HG03064 (cell line): Measurements from ENCODE around the gene GRM5.
"Not testable (repeated sequence)": the region's sequence is repeated elsewhere in the genome, so short reads cannot be mapped to it uniquely, and the experiment has no call there.

Experiments used
- ATAC-seq: cut with Tn5 transposase; IDR thresholded peaks from one replicate; pipeline ENCODE4 v1.9.1; 2021; ENCODE audit warnings: low read depth; ENCODE audit not compliant: unreplicated experiment

Gene GRM5

GRCh38 chr11:88552379-88553062, 513.3 kb downstream of the GRM5 start:
- ATAC-seq, result peak; percentile 81

DNA sequence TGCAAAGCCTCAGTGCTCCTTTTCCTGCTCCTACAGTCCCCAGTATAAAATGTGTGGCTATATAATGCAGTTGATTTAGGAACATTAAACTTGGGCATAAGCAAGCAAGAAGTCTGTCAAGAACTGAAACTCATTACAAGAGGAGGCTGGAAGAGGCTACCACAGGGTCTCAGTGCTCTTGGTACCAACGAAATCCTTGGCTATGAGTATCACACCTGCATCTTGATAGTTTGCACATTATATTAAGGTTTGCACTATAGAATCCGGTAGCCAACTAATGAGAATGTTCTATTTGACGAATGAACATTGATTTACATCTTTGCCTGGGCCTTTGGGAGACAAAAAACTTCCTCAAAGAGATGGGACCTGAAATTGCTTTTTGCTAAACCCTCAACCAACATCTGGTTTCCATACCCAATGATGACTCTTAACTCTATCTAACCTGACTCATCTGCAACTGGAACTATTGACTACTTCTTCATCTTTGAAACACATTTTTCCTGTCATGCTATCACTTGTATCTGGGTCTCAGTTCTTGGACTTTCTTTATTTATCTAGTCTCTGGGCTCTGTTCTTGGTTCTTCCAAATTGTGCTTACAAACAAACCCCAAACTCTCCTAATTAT, 521.0 kb downstream of the GRM5 start:
- ATAC-seq, result peak; percentile 18

DNA sequence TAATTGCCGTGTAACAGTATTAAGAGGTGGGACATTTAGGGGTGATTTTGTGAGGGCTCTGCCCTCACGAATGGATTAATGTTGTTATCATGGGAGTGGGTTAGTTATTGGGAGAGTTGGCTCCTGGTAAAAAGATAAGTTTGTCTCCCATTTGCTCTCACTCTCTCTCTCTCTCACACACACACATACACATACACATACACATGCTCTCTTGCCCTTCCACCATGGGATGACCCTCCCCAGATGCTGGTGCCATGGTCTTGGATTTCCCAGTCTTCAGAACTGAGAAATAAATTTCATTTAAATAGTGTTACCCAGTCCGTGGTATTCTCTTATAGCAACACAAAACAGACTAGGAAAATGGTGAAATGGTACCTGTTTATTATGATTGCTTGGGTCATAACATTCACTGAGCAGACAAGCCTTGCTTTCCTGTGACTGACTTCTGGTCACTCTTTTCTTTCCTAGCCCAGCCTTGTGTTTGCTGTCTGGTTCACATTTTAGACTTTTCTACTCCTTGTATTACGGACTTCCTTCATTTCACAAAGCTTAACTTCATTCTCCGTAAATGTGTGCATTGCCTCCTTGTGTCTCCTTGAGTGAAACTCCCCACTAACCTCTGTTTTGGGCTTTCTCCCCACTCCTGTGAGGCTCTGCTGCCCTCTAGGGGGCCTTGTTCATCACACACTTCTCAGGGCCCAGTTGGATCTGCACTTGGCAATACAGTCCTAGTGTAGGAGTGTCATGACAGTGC, 521.7 kb downstream of the GRM5 start:
- ATAC-seq, result peak; percentile 99

DNA sequence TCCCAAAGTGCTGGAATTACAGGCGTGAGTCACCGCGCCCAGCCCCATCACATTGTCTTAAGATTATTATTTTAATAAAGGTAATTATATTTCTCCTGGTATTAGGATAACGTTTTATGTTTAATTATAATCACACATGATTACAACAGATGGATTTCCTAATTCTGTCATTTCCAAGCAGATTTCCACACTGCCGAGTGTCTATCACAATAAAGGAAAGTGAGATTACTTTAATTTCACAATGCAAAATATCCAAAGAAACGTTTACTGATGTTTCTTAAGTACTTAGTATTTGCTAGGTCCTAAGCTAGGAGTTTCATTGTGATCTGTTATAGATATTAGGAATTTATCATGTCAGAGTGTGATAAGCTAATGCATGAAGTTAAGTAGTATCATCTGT, 524.8 kb downstream of the GRM5 start:
- ATAC-seq, result no peak

DNA sequence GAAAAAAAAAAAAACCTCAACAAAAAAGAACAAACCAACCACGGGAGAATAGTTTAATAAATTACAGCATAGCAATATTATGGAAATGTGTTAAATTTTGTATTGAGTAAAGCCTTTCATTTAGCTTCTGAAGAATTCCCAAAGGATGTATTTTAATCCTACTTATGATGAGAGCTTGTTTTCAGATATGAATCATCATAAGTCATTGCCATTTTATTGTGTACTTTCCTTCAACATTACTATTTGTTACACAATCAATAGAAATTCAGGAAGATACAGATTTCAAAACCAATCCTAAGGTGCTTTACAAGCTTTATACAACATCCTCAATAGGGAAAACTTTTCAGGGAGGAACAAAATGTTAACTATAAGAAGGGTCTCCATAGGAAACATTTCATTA, 527.7 kb downstream of the GRM5 start:
- ATAC-seq, result no peak

- no peak for ATAC-seq
These were observed 528.2 kb downstream of the GRM5 start for GRCh38 chr11:88537613-88538012.

DNA sequence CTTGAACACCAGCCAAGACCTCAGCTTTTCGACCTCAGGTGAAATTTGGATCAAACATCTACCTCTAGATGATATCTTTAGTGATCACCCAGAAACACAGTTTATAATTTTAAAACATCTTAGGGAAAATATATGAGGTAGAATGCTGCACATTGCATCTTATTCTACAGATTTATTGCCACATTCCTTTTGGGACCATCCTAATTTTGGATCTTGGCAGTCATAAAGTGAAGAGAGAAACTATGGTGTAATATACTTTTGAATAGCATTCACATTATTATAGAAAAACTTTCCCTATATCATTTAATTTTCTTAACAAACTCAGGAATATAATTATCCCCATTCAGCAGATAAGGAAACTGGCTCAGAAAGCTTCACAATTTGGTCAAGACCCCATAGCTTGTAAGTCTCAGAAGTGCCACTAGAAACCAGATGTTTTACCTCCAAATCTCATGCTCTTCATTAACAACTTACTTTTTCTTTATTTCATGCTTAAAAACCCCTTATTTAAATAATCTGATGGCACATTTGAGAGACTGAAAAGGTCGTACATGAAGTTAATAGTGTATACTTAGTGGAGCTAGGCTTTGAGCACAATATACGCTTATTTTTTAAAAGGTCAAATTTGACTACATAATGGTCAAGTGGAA, 529.0 kb downstream of the GRM5 start:
- ATAC-seq, result no peak

DNA sequence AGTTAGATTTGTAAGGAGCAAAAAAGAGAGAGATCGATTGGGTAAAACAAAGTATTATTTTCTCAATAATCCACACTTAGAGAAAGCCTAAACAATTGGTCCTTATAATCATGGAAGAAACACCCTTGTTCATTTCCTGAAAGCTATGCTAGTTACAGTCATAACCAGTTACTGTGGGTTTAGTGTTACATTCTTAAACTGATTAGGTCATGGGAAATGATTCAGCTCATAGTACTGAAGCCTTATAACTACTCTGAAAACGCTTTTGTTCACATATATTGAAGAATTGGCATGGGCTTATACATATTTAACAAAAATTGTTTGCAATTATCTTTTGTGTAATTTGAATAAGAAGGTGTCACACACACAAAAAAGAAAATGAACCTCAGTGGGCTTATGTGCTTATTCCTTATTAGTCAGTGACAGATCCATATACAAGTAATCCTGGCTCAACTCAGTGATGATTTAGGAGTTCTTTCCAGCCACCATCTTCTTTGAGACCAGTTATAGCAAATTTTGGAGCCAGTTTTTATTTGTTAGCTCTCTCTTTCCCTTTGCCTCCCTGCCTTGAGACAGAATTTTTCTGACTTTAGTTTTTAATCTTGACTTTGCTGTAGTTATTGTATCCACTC, 529.8 kb downstream of the GRM5 start:
- no peak for ATAC-seq

GRCh38 chr11:88535266-88535665, 530.5 kb downstream of the GRM5 start:
- no peak for ATAC-seq

DNA sequence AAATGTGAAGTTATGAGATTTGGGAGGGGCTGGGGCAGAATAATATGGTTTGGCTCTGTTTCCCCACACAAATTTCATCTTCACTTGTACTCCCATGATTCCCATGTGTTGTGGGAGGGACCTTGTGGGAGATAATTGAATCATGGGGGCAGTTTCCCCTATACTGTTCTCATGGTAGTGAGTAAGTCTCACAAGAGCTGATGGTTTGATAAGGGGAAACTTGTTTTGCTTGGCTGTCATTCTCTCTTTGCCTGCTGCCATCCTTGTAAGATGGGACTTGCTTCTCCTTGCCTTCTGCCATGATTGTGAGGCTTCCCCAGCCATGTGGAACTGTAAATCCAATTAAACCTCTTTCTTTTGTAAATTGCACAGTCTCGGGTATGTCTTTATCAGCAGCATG, 531.1 kb downstream of the GRM5 start:
- not testable (repeated sequence) for ATAC-seq

DNA sequence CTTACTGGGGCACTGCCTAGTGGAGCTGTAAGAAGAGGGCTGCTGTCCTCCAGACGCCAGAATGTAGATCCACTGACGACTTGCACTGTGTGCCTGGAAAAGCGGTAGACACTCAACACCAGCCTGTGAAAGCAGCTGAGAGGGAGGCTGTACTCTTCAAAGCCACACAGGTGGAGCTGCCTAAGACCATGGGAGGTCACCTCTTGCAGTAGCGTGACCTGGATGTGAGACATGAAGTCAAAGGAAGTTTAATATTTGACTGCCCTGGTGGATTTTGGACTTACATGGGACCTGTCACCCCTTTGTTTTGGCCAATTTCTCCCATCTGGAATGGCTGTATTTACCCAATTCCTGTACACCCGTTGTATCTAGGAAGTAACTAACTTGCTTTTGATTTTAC, 531.6 kb downstream of the GRM5 start:
- ATAC-seq, result no peak

DNA sequence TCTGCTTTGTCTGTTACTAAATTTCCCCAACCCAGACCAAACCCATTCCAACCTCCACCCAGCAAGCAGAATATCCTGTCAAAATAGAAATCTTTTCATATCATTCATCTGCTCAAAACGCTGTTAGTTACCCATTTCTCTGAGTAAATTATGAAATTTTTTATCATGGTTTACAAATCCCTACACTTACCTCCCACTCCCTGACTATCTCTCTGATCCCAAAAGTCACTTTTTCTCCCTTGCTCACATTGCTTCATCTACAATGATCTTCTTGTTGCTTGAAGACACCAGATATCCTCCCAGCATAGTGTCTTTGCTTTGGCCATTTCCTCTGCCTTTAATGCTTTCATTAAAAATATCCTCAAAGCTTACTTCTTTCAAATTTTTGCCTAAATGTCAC, 532.8 kb downstream of the GRM5 start:
- ATAC-seq, result no peak

GRCh38 chr11:88531831-88532230, 534.0 kb downstream of the GRM5 start:
- ATAC-seq, result no peak

GRCh38 chr11:88529426-88529825, 536.4 kb downstream of the GRM5 start:
- ATAC-seq, result no peak

GRCh38 chr11:88523386-88524071, 542.3 kb downstream of the GRM5 start:
- ATAC-seq, result no peak

DNA sequence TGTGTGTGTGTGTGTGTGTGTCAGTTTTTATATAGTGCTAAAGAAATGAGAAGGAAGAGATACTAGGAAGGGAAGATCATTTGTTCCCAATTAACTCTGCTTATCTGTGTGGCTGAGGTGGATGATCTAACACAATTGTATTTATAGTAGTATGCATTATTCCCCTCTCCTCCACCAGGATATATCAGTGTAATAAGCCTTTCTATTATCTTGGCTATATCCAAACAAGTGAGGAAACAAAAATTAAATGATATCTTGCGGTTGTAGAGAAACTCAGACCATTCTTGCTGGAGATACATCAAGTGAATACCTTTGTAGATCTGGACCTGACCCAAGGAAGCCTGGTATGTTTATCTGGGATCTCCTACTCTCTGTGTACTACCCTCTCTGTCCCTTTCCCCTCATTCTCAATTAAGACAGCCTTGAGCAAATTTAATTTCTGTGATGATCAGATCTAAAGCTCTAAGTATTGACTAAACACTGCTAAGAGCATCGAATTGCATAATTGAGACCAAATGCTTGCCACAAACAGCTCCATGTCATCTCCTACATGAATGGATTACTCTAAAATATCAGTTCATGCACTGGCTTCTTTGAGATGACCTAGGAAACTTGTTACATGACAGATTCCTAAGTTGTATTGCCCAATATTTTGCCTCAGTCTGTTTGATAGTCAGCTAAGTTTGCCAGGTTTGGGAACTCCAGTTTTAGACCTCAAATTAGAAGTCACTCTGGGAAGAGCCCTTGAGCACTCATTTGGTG, 543.0 kb downstream of the GRM5 start:
- ATAC-seq, result no peak

DNA sequence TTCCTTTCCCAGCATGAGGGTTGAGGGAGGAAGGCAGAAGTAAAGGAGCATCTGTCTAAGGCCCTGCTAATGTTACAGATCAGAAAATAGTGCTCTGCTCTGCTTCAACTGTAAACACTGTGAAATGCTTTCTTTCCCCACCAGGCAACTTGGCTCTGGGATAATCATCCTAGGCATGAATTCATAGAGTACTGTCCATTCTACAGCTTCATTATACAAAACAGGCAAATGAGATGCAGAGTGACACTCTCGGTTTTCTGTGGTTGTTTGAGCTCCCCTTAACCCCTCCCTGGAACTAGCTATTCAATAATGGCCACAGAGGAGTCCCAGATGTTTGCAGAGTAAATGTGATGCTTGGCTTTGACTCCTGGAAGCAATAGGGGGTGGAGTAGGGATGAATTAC, 544.0 kb downstream of the GRM5 start:
- ATAC-seq, result no peak

DNA sequence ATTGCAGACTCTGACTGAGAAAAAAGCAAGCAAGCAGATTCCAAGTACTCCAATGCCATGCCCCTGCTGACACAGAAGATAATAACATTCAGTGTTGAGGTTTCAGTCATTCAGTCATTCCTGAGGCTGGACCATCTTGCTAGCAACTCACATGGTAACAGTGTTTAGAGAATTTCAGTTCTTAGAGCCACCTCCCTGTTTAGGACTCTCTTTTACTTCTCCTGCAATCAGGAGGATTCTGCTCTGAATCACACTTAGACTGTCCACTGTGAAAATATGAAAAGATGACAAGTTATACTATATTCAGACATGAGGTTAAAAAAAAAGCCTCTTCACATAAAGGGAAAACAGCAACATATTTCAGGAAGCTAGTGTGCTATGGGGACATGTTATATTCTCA, 544.4 kb downstream of the GRM5 start:
- ATAC-seq, result no peak

DNA sequence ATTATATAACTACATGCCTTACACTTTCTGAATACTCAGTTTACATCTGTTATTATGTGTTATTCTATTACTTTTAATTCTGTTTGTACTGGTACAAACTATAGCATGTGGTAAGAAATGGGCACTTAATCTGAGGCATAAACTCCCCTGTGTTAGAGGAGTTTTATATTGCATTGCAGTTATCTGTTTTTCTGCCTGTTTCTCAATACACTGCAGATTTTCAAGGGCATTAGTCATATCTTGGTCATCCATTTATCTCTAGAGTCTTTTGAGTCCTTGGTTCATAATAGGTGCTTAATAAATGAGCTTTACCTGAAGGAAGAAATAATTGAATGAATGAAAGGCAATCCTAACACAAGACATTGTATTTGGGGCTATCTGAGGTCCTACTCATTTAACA, 545.4 kb downstream of the GRM5 start:
- ATAC-seq, result no peak

- no peak for ATAC-seq
These were observed 550.8 kb downstream of the GRM5 start for GRCh38 chr11:88515002-88515401.
